Astrocyte of the cerebellum (primary cell): ENCODE results near the gene P3R3URF.
"Not testable (repeated sequence)": the region's sequence is repeated elsewhere in the genome, so short reads cannot be mapped to it uniquely, and the experiment has no call there.

Source experiments
- DNase-seq: peaks from one replicate; pipeline ENCODE4 v3.0.0-alpha.2; 2011; ENCODE audit warnings: low read depth
- H3K4me3 ChIP-seq: 2 replicates; pipeline ENCODE4 v1.5.1; 2011; ENCODE audit warnings: mild to moderate bottlenecking, low read depth, low read length, moderate library complexity
- CTCF ChIP-seq: IDR thresholded peaks from 2 replicates; pipeline ENCODE4 v1.5.1; 2012; ENCODE audit warnings: low read length, low read depth, moderate library complexity, mild to moderate bottlenecking; ENCODE audit errors: missing control alignments
- in situ Hi-C: cut with HindIII; loops from 2 replicates; pipeline ENCODE4 v1.10.0; 2017; ENCODE audit warnings: low sequenced_read_pairs

The P3R3URF gene

GRCh38 chr1:46176211-46176865, at the start of gene P3R3URF:
TSS of gene P3R3URF (minus strand) at chr1:46176488. CDS start at chr1:46176471, 17 bp downstream.
- in situ Hi-C loops: no loop called here
- no peak for DNase-seq

GRCh38 chr1:46224966-46225365, 48.7 kb upstream of the P3R3URF start:
- DNase-seq: no peak
- no peak for TF ChIP-seq CTCF
- in situ Hi-C loops: no loop called here
- no peak overlapping the region for H3K4me3 ChIP-seq

More at GRCh38 chr1:46176211-46176865, at the start of gene P3R3URF:
- H3K4me3 ChIP-seq: no peak within 1 kb of the TSS
- TF ChIP-seq CTCF: no peak

DNA sequence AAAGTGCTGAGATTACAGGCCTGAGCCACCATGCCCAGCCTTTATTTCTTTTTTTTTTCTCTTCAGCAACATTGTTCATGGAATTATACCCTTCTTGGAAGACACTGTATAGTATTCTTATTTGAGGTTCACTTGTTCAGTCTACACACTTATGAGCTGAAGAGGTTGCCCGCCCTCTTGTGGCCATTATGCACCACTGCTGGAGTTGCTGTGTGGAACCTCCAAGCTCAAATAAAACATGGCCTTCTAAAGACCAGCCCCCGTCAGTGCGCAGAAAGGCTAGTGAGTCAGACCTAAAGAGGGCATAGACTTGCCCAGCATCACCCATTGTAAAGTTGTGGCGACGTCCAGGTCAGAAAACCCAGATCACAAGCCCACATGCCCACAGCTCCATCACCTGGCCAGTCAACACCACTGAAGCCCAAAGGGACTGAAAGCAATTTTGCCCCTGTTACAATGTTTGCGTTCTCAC, 47.2 kb upstream of the P3R3URF start:
- DNase-seq: peak; percentile 84
- peak; percentile 95 for TF ChIP-seq CTCF
- H3K4me3 ChIP-seq: no peak overlapping the region
- in situ Hi-C loops: no loop called here

DNA sequence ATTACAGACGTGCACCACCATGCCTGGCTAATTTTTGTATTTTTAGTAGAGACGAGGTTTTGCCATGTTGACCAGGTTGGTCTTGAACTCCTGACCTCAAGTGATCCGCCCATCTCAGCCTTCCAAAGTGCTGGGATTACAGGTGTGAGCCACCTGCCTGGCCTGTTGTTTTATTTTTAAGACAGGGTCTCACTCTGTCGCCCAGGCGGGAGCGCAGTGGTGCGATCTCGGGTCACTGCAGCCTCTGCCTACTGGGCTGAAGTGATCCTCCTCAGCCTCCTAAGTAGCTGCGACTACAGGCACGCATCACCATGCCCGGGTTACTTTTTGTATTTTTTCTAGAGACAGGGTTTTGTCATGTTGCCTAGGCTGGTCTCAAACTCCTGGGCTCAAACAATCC, 46.8 kb upstream of the P3R3URF start:
- DNase-seq, in situ Hi-C loops, H3K4me3 ChIP-seq: not testable (repeated sequence)

DNA sequence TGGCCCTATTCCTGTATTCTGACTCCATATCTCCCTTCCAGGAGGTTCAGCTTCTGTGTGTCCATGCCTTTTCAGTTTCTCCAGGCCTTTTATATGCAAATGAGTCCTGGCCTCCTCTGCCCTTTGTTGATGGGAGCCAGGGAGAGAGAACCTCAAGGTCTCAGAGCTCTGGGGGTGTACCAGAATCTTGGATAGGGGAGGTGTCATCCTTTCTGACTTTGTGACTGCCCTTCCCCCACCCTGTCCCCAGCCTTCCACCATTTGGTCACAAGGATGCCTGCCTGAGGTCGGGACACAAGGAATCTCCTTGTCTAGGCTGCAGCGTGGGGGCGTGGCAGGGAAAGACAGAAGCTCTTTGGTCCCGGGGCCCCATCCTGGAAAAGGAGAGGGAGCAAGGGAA, 45.5 kb upstream of the P3R3URF start:
- H3K4me3 ChIP-seq: no peak overlapping the region
- TF ChIP-seq CTCF: no peak
- DNase-seq: no peak
- in situ Hi-C loops: no loop called here

- no peak overlapping the region for H3K4me3 ChIP-seq
- TF ChIP-seq CTCF: no peak
- in situ Hi-C loops: no loop called here
- DNase-seq: no peak
Observed at GRCh38 chr1:46220808-46221207, 44.5 kb upstream of the P3R3URF start.

DNA sequence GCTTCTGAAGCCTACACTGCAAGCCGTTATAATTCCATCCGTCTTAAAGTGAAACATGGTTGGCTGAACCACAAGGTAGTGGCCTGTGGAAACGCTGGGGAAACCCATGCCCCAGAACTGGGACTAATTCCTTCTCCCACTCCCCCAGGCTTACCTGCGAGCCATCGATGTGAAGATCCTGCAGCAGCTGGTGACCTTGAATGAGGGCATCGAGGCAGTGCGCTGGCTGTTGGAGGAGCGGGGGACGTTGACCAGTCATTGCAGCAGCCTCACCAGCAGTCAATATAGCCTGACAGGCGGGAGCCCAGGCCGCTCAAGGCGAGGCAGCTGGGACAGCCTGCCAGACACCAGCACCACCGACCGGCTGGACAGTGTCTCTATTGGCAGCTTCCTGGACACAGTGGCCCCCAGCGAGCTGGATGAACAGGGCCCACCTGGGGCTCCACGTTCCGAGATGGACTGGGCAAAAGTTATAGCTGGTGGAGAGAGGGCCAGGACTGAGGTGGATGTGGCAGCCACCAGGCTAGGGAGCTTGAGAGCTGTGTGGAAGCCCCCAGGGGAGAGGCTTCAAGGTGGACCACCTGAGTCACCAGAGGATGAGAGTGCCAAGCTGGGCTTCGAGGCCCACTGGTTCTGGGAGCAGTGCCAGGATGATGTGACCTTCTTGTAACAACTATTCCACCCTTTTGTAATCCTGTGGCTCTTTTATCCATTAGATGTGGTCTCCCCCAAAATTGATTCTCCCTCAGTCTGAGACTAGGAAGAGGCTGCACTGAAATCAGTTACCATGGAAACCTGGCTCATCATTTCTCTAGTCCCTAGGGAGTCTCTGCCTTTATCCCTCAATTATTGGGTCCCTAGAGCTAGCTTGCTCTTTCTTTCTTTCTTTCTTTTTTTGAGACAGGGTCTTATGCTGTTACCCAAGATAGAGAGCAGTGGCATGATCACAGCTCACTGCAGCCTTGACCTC, 43.5 kb upstream of the P3R3URF start:
- in situ Hi-C loops: no loop called here
- no peak for TF ChIP-seq CTCF
- H3K4me3 ChIP-seq: no peak overlapping the region
- DNase-seq: no peak
